ENCODE data around the gene C10orf90.

- no peak for TF ChIP-seq CTCF (IDR thresholded peaks at IDR 0.05)
- TF ChIP-seq POLR2A (IDR thresholded peaks at IDR 0.05), result no peak
Measured at GRCh38 chr10:126663880-126664279, 6.6 kb downstream of the C10orf90 start.

Measured in testis (tissue), 2 donors.